ENCODE data around the gene LPAR5.
A peak's percentile ranks its signal among the peaks of the same experiment; 100 is the strongest.

Gene LPAR5

DNA sequence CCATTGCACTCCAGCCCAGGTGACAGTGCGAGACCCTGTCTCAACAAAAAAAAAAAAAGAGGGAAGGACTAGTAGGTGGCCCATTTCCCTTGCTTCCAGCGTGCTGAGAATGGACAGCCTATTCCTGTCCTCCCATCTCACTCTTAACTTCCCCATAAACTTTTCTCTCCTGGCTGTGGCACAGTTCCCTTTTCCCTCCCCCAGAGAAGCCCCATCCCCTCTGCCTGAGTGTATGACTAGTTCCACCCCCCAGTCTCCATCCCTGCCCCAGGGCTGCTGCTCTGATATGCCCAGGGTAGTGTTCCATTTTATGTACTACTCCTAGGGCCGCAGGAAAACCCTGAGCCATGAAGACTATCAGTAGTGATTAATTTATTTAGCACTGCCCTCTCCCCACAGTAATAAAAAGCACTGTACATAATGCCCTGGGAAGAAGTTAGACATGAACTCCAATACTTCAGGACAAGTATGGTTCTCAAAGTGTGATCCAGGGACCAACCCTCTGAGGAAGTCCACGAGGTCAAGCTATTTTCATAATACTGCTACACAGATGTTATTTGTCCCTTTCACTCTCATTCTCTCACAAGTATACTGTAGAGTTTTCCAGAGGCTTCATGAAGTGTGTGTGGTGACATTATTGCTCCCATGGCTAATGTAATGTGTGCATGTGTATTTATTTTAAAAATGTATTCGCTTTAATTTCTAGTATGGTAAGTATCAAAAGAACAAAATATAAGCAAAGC lies 17.1 kb downstream of the LPAR5 start:
- DNase-seq (ENCODE audit: low spot score): no peak
- no peak for TF ChIP-seq CTCF (IDR thresholded peaks at IDR 0.05; ENCODE audit: extremely low read depth, insufficient read depth, missing control alignments)
- in situ Hi-C loops (cut with MboI; ENCODE audit: low pct_unique_long_range_greater_than_20kb, low sequenced_read_pairs, unreplicated experiment): no loop called here

- no peak for DNase-seq (ENCODE audit: low spot score)
- in situ Hi-C loops (cut with MboI; ENCODE audit: low pct_unique_long_range_greater_than_20kb, low sequenced_read_pairs, unreplicated experiment): no loop called here
- no peak for TF ChIP-seq CTCF (IDR thresholded peaks at IDR 0.05; ENCODE audit: extremely low read depth, insufficient read depth, missing control alignments)
Measured at GRCh38 chr12:6615802-6616201, 20.0 kb downstream of the LPAR5 start.

- in situ Hi-C loops (cut with MboI; ENCODE audit: low pct_unique_long_range_greater_than_20kb, low sequenced_read_pairs, unreplicated experiment): no loop called here
- TF ChIP-seq CTCF (IDR thresholded peaks at IDR 0.05; ENCODE audit: extremely low read depth, insufficient read depth, missing control alignments): no peak
- DNase-seq (ENCODE audit: low spot score): no peak
Measured at GRCh38 chr12:6614513-6615172, 21.1 kb downstream of the LPAR5 start.

GRCh38 chr12:6613776-6614512 lies 21.8 kb downstream of the LPAR5 start:
- in situ Hi-C loops (cut with MboI; ENCODE audit: low pct_unique_long_range_greater_than_20kb, low sequenced_read_pairs, unreplicated experiment): no loop called here
- peak; percentile 27 for TF ChIP-seq CTCF (IDR thresholded peaks at IDR 0.05; ENCODE audit: extremely low read depth, insufficient read depth, missing control alignments)
- peak; percentile 71 for DNase-seq (ENCODE audit: low spot score)

DNA sequence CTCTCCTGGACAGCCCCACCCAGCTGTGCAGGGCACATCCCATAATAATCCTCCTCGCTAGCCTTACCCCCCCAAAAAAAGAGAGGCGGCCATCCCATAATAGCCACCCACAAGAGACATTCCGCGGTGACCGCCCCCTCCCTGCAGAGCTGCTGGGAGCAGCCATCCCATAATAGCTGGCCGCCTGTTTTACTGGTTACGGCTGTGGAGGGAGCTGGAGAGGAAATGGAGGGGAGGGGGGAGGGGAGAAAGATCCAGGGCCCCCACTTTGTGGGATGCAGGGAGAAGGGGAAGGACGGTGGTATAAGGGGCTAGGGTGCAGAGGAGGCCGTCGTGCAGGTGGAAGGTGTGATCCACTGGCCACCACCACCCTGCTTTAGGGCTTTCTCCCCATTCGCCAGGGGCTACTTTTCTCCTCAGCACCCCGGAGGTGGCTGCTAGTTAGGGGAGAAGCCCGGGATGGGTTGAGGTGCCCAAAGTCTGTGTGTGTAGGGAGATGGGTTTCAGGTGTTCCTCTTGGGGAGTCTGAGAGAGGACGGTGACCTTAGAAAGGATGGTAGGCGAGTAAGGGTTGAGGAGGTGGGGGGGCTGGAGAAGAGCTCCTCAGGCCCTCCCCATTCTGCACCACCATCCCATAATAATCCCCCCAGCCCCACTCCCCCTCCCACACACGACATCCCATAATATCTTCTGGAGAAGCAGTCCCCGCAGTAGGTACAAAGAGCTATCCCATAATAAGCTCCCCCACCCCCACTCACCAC lies 22.6 kb downstream of the LPAR5 start:
- in situ Hi-C loops (cut with MboI; ENCODE audit: low pct_unique_long_range_greater_than_20kb, low sequenced_read_pairs, unreplicated experiment): no loop called here
- DNase-seq (ENCODE audit: low spot score): peak; percentile 57

More for the DNA sequence above, 22.6 kb downstream of the LPAR5 start:
- no peak for TF ChIP-seq CTCF (IDR thresholded peaks at IDR 0.05; ENCODE audit: extremely low read depth, insufficient read depth, missing control alignments)
